SK-N-SH (cell line): ENCODE data around the gene OXCT1.

Experiments
- FOXM1 ChIP-seq: IDR thresholded peaks from 2 replicates; pipeline ENCODE4 v1.4.0; 2012; ENCODE audit warnings: low read depth, mild to moderate bottlenecking
- MXI1 ChIP-seq: IDR thresholded peaks from 2 replicates; pipeline ENCODE4 v1.6.1; 2012; ENCODE audit warnings: mild to moderate bottlenecking, low read depth, low read length, improper control_type of control experiment
- NRF1 ChIP-seq: IDR thresholded peaks from 2 replicates; pipeline ENCODE4 v1.6.1; 2012; ENCODE audit warnings: low read depth, mild to moderate bottlenecking, low read length
- RAD21 ChIP-seq: IDR thresholded peaks from 2 replicates; pipeline ENCODE4 v1.6.1; 2012; ENCODE audit warnings: mild to moderate bottlenecking, low read length
- RCOR1 ChIP-seq: fragments of 150-350 bp; IDR thresholded peaks from 2 replicates; pipeline ENCODE4 v1.6.1; 2017; ENCODE audit warnings: antibody characterized with exemption, low read length
- YY1 ChIP-seq: IDR thresholded peaks from 2 replicates; pipeline ENCODE4 v1.4.0; 2012; ENCODE audit warnings: low read depth, mild to moderate bottlenecking
- TF ChIP-seq, protein P1 (sequence below): fragments of 200-600 bp; sonication (generic); IDR thresholded peaks from 2 replicates; pipeline ENCODE4 v1.6.1; 2017; ENCODE audit warnings: antibody characterized with exemption, mild to moderate bottlenecking, moderate library complexity

DNA sequence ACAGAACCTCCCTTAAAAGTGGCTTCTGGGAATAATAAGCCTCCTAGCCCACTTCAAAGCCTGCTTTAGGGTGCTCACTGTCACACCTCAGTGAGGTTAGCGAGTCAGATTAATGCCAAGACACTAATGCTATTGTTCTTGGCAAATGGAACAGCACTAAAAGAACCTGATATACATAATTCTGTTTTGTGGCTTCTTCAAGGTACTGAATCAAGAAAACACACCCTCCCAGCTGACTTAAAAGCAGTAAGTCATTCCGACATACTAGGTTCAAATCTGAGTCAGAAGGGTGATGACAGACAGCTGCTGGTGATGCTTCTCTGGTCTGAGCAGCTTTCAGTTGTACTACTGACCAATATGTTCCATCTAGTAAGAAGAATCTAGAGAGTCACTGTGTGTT, 121.6 kb downstream of the OXCT1 start:
- TF ChIP-seq NRF1 (no peak), RCOR1 (no peak), RAD21 (no peak), FOXM1 (no peak), MXI1 (no peak), YY1 (no peak)
- TF ChIP-seq, protein P1, sequence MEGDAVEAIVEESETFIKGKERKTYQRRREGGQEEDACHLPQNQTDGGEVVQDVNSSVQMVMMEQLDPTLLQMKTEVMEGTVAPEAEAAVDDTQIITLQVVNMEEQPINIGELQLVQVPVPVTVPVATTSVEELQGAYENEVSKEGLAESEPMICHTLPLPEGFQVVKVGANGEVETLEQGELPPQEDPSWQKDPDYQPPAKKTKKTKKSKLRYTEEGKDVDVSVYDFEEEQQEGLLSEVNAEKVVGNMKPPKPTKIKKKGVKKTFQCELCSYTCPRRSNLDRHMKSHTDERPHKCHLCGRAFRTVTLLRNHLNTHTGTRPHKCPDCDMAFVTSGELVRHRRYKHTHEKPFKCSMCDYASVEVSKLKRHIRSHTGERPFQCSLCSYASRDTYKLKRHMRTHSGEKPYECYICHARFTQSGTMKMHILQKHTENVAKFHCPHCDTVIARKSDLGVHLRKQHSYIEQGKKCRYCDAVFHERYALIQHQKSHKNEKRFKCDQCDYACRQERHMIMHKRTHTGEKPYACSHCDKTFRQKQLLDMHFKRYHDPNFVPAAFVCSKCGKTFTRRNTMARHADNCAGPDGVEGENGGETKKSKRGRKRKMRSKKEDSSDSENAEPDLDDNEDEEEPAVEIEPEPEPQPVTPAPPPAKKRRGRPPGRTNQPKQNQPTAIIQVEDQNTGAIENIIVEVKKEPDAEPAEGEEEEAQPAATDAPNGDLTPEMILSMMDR: no peak
